Right kidney (tissue), 1 donor: ENCODE results near the gene FMO4.
"Not testable (repeated sequence)": the region's sequence is repeated elsewhere in the genome, so short reads cannot be mapped to it uniquely, and the experiment has no call there.

Experiments
- DNase-seq: peaks from one replicate; pipeline ENCODE4 v3.0.0-alpha.2; 2016

The FMO4 gene

DNA sequence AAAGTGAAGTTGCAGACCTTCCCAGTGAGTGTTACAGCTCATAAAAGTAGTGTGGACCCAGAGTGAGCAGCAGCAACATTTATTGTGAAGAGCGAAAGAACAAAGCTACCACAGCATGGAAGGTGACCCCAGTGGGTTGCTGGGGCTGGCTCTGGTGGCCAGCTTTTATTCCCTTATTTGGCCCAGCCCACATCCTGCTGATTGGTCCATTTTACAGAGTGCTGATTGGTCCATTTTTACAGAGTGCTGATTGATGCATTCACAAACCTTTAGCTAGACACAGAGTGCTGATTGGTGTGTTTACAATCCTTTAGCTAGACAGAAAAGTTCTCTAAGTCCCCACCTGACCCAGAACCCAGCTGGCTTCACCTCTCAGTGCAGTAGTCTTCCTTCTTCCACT is 76.8 kb downstream of the FMO4 start:
- not testable (repeated sequence) for DNase-seq
